Measurements from ENCODE around the gene CABLES1.
A peak's percentile ranks its signal among the peaks of the same experiment; 100 is the strongest.
"Not testable (repeated sequence)": the region's sequence is repeated elsewhere in the genome, so short reads cannot be mapped to it uniquely, and the experiment has no call there.

Gene CABLES1

GRCh38 chr18:23099621-23100020 lies 35.7 kb upstream of the CABLES1 start:
- Histone ChIP-seq H3K9ac (ENCODE audit: low read depth, low read length) (no peak overlapping the region), H3K4me3 (ENCODE audit: low read length) (no peak overlapping the region), H3K9me3 (replicated peaks; ENCODE audit: low read length) (no peaks in the 10 kb centered on the region), H3K4me2 (ENCODE audit: low read length) (no peak overlapping the region), H3K4me1 (ENCODE audit: control insufficient read depth, insufficient read depth, low read length) (peaks cover 6% of the 10 kb centered on the region), H3K36me3 (ENCODE audit: insufficient read depth, low read length) (no peaks in the 10 kb centered on the region), H3K27me3 (ENCODE audit: control insufficient read depth, insufficient read depth, low read length) (peaks cover 17% of the 10 kb centered on the region)

GRCh38 chr18:23101861-23102432 lies 33.3 kb upstream of the CABLES1 start:
- Histone ChIP-seq H3K9ac (ENCODE audit: low read depth, low read length) (no peak overlapping the region), H3K4me3 (ENCODE audit: low read length) (no peak overlapping the region), H3K9me3 (replicated peaks; ENCODE audit: low read length) (no peaks in the 10 kb centered on the region), H3K27me3 (ENCODE audit: control insufficient read depth, insufficient read depth, low read length) (no peaks in the 10 kb centered on the region), H3K4me1 (ENCODE audit: control insufficient read depth, insufficient read depth, low read length) (peaks cover 18% of the 10 kb centered on the region), H3K4me2 (ENCODE audit: low read length) (no peak overlapping the region), H3K36me3 (ENCODE audit: insufficient read depth, low read length) (no peaks in the 10 kb centered on the region)

GRCh38 chr18:23102493-23103261 lies 32.6 kb upstream of the CABLES1 start:
- no peak overlapping the region for H3K4me2 ChIP-seq (ENCODE audit: low read length)
- H3K9ac ChIP-seq (ENCODE audit: low read depth, low read length): no peak overlapping the region
- no peaks in the 10 kb centered on the region for H3K36me3 ChIP-seq (ENCODE audit: insufficient read depth, low read length)
- peaks cover 25% of the 10 kb centered on the region for H3K4me1 ChIP-seq (ENCODE audit: control insufficient read depth, insufficient read depth, low read length)
- H3K27me3 ChIP-seq (ENCODE audit: control insufficient read depth, insufficient read depth, low read length): no peaks in the 10 kb centered on the region
- H3K9me3 ChIP-seq (replicated peaks; ENCODE audit: low read length): no peaks in the 10 kb centered on the region
- H3K4me3 ChIP-seq (ENCODE audit: low read length): no peak overlapping the region

- Histone ChIP-seq H3K4me3 (ENCODE audit: low read length) (no peak overlapping the region), H3K27me3 (ENCODE audit: control insufficient read depth, insufficient read depth, low read length) (no peaks in the 10 kb centered on the region), H3K4me1 (ENCODE audit: control insufficient read depth, insufficient read depth, low read length) (peaks cover 33% of the 10 kb centered on the region), H3K36me3 (ENCODE audit: insufficient read depth, low read length) (no peaks in the 10 kb centered on the region), H3K4me2 (ENCODE audit: low read length) (no peak overlapping the region), H3K9me3 (replicated peaks; ENCODE audit: low read length) (no peaks in the 10 kb centered on the region), H3K9ac (ENCODE audit: low read depth, low read length) (no peak overlapping the region)
Measured at GRCh38 chr18:23103449-23103848, 31.8 kb upstream of the CABLES1 start.

- Histone ChIP-seq H3K4me1 (ENCODE audit: control insufficient read depth, insufficient read depth, low read length) (peaks cover 32% of the 10 kb centered on the region), H3K27me3 (ENCODE audit: control insufficient read depth, insufficient read depth, low read length) (no peaks in the 10 kb centered on the region), H3K36me3 (ENCODE audit: insufficient read depth, low read length) (no peaks in the 10 kb centered on the region), H3K9me3 (replicated peaks; ENCODE audit: low read length) (no peaks in the 10 kb centered on the region), H3K4me2 (ENCODE audit: low read length) (no peak overlapping the region), H3K9ac (ENCODE audit: low read depth, low read length) (no peak overlapping the region), H3K4me3 (ENCODE audit: low read length) (no peak overlapping the region)
Measured at GRCh38 chr18:23105030-23105429, 30.3 kb upstream of the CABLES1 start.

- no peak overlapping the region for H3K4me2 ChIP-seq (ENCODE audit: low read length)
- H3K36me3 ChIP-seq (ENCODE audit: insufficient read depth, low read length): no peaks in the 10 kb centered on the region
- H3K27me3 ChIP-seq (ENCODE audit: control insufficient read depth, insufficient read depth, low read length): no peaks in the 10 kb centered on the region
- H3K9me3 ChIP-seq (replicated peaks; ENCODE audit: low read length): no peaks in the 10 kb centered on the region
- H3K4me3 ChIP-seq (ENCODE audit: low read length): peak overlapping the region; percentile 2
- peak overlapping the region; percentile 57 for H3K9ac ChIP-seq (ENCODE audit: low read depth, low read length)
- H3K4me1 ChIP-seq (ENCODE audit: control insufficient read depth, insufficient read depth, low read length): peaks cover 32% of the 10 kb centered on the region
Measured at GRCh38 chr18:23105581-23106219, 29.6 kb upstream of the CABLES1 start.

- no peaks in the 10 kb centered on the region for H3K36me3 ChIP-seq (ENCODE audit: insufficient read depth, low read length)
- H3K4me1 ChIP-seq (ENCODE audit: control insufficient read depth, insufficient read depth, low read length): peaks cover 32% of the 10 kb centered on the region
- no peaks in the 10 kb centered on the region for H3K9me3 ChIP-seq (replicated peaks; ENCODE audit: low read length)
- peak overlapping the region; percentile 70 for H3K9ac ChIP-seq (ENCODE audit: low read depth, low read length)
- H3K4me2 ChIP-seq (ENCODE audit: low read length): peak overlapping the region; percentile 30
- peak overlapping the region; percentile 26 for H3K4me3 ChIP-seq (ENCODE audit: low read length)
- H3K27me3 ChIP-seq (ENCODE audit: control insufficient read depth, insufficient read depth, low read length): no peaks in the 10 kb centered on the region
Measured at GRCh38 chr18:23106575-23106974, 28.7 kb upstream of the CABLES1 start.

GRCh38 chr18:23107718-23108117 lies 27.6 kb upstream of the CABLES1 start:
- Histone ChIP-seq H3K4me1 (ENCODE audit: control insufficient read depth, insufficient read depth, low read length) (peaks cover 32% of the 10 kb centered on the region), H3K4me2 (ENCODE audit: low read length) (peak overlapping the region; percentile 21), H3K36me3 (ENCODE audit: insufficient read depth, low read length) (no peaks in the 10 kb centered on the region), H3K9ac (ENCODE audit: low read depth, low read length) (peak overlapping the region; percentile 53), H3K9me3 (replicated peaks; ENCODE audit: low read length) (no peaks in the 10 kb centered on the region), H3K27me3 (ENCODE audit: control insufficient read depth, insufficient read depth, low read length) (no peaks in the 10 kb centered on the region), H3K4me3 (ENCODE audit: low read length) (peak overlapping the region; percentile 25)

- H3K9me3 ChIP-seq (replicated peaks; ENCODE audit: low read length): no peaks in the 10 kb centered on the region
- peak overlapping the region; percentile 53 for H3K9ac ChIP-seq (ENCODE audit: low read depth, low read length)
- H3K4me2 ChIP-seq (ENCODE audit: low read length): no peak overlapping the region
- no peaks in the 10 kb centered on the region for H3K27me3 ChIP-seq (ENCODE audit: control insufficient read depth, insufficient read depth, low read length)
- H3K4me3 ChIP-seq (ENCODE audit: low read length): no peak overlapping the region
- peaks cover 32% of the 10 kb centered on the region for H3K4me1 ChIP-seq (ENCODE audit: control insufficient read depth, insufficient read depth, low read length)
- no peaks in the 10 kb centered on the region for H3K36me3 ChIP-seq (ENCODE audit: insufficient read depth, low read length)
Measured at GRCh38 chr18:23108496-23108895, 26.8 kb upstream of the CABLES1 start.

GRCh38 chr18:23109163-23109562 lies 26.1 kb upstream of the CABLES1 start:
- H3K4me2 ChIP-seq (ENCODE audit: low read length); H3K4me3 ChIP-seq (ENCODE audit: low read length); H3K9ac ChIP-seq (ENCODE audit: low read depth, low read length); H3K9me3 ChIP-seq (replicated peaks; ENCODE audit: low read length); H3K27me3 ChIP-seq (ENCODE audit: control insufficient read depth, insufficient read depth, low read length); H3K36me3 ChIP-seq (ENCODE audit: insufficient read depth, low read length): not testable (repeated sequence)
- H3K4me1 ChIP-seq (ENCODE audit: control insufficient read depth, insufficient read depth, low read length): peaks cover 36% of the 10 kb centered on the region

- H3K4me3 ChIP-seq (ENCODE audit: low read length): no peak overlapping the region
- peak overlapping the region; percentile 21 for H3K9ac ChIP-seq (ENCODE audit: low read depth, low read length)
- H3K27me3 ChIP-seq (ENCODE audit: control insufficient read depth, insufficient read depth, low read length): no peaks in the 10 kb centered on the region
- no peaks in the 10 kb centered on the region for H3K36me3 ChIP-seq (ENCODE audit: insufficient read depth, low read length)
- H3K4me2 ChIP-seq (ENCODE audit: low read length): no peak overlapping the region
- peaks cover 32% of the 10 kb centered on the region for H3K4me1 ChIP-seq (ENCODE audit: control insufficient read depth, insufficient read depth, low read length)
- H3K9me3 ChIP-seq (replicated peaks; ENCODE audit: low read length): no peaks in the 10 kb centered on the region
Measured at GRCh38 chr18:23113576-23113975, 21.7 kb upstream of the CABLES1 start.

Data from skeletal muscle satellite cell (primary cell).